ENCODE data around the gene HIP1. TPM values are rescaled to one million over a fixed set of nuclear protein-coding genes. Genes with fewer than 3 reads are reported as not detected.

HIP1 gene
- polyA plus RNA-seq, 1 of the 3 experiments (the other 2 are of a cell fraction): 11.3 TPM

GRCh38 chr7:75658369-75658768 is 80.4 kb downstream of the HIP1 start:
- Histone ChIP-seq H3K79me2 (ENCODE audit: insufficient read depth) (no peaks in the 10 kb centered on the region), H3K9me3 (no peaks in the 10 kb centered on the region), H2AFZ (ENCODE audit: low read depth) (no peak overlapping the region), H3K4me1 (ENCODE audit: control insufficient read depth in 1 of 2, insufficient read depth in 2 of 2, low read depth in 1 of 2, low read length in 1 of 2) (peaks cover 0 to 2% of the 10 kb centered on the region in 2 experiments; a peak in 1 of 4 replicates), H3F3A (replicated peaks; ENCODE audit: insufficient read depth) (no peaks in the 10 kb centered on the region), H3K4me3 (ENCODE audit: low read depth in 2 of 2, low read length in 1 of 2) (no peak overlapping the region), H3K27me3 (ENCODE audit: insufficient read depth) (no peaks in the 10 kb centered on the region), H3K4me2 (no peak overlapping the region), H3K36me3 (replicated peaks in 1 of 2; ENCODE audit: control insufficient read depth in 1 of 2, insufficient read depth in 2 of 2, low read length in 1 of 2) (no peaks in the 10 kb centered on the region), H3K27ac (ENCODE audit: low read depth in 2 of 2, low read length in 1 of 2) (no peak overlapping the region), H3K9me2 (no peaks in the 10 kb centered on the region), H4K20me1 (ENCODE audit: insufficient read depth) (no peaks in the 10 kb centered on the region), H3K9ac (no peak overlapping the region)
- 95% methylated on average over 10 of the region's 10 CpGs for WGBS (ENCODE audit: low lambda C conversion rate)
- ChIA-PET CTCF (interaction anchor here (0.7 kb wide), 1 partner anchor 9 kb away, joined by 3 read pairs; no protein-coding TSS in a partner anchor), POLR2A (interaction anchor here (0.6 kb wide), 1 partner anchor 9 kb away, joined by 4 read pairs; no protein-coding TSS in a partner anchor)
- DNase-seq: no peak
- TF ChIP-seq RFX5 (IDR thresholded peaks at IDR 0.05; ENCODE audit: low read length): no peak
- no peak for TF ChIP-seq SMC3 (IDR thresholded peaks at IDR 0.05; ENCODE audit: low read depth, low read length)
- no peak for TF ChIP-seq RCOR1 (IDR thresholded peaks at IDR 0.05; ENCODE audit: low read length)
- no peak for TF ChIP-seq CHD2 (IDR thresholded peaks at IDR 0.05; ENCODE audit: low read length, partially characterized antibody)
- no peak for TF ChIP-seq IRF3 (IDR thresholded peaks at IDR 0.05; ENCODE audit: low read depth, low read length)
- TF ChIP-seq FOSL2 (IDR thresholded peaks at IDR 0.05; ENCODE audit: borderline replicate concordance, low read depth): no peak
- no peak for TF ChIP-seq NFIC (IDR thresholded peaks at IDR 0.05; ENCODE audit: borderline replicate concordance)
- TF ChIP-seq MAX (IDR thresholded peaks at IDR 0.05; ENCODE audit: low read depth): no peak

GRCh38 chr7:75657866-75658265 is 80.9 kb downstream of the HIP1 start:
- H3F3A ChIP-seq (replicated peaks; ENCODE audit: insufficient read depth): no peaks in the 10 kb centered on the region
- H3K9me2 ChIP-seq: no peaks in the 10 kb centered on the region
- no peak overlapping the region for H3K4me3 ChIP-seq (ENCODE audit: low read depth in 2 of 2, low read length in 1 of 2)
- H4K20me1 ChIP-seq (ENCODE audit: insufficient read depth): no peaks in the 10 kb centered on the region
- TF ChIP-seq IRF3 (IDR thresholded peaks at IDR 0.05; ENCODE audit: low read depth, low read length) (no peak), POLR2AphosphoS5 (IDR thresholded peaks at IDR 0.05; ENCODE audit: low read depth, low read length) (no peak), USF1 (IDR thresholded peaks at IDR 0.05; ENCODE audit: borderline replicate concordance, low read depth) (no peak), REST (IDR thresholded peaks at IDR 0.05; ENCODE audit: low read depth, low read length) (no peak), EZH2phosphoT487 (IDR thresholded peaks at IDR 0.05; ENCODE audit: borderline replicate concordance, low read depth) (no peak), RXRA (IDR thresholded peaks at IDR 0.05; ENCODE audit: borderline replicate concordance, low read depth) (no peak), FOSL2 (IDR thresholded peaks at IDR 0.05; ENCODE audit: borderline replicate concordance, low read depth) (no peak), CHD2 (IDR thresholded peaks at IDR 0.05; ENCODE audit: low read length, partially characterized antibody) (no peak), ELF1 (IDR thresholded peaks at IDR 0.05) (no peak), FOXM1 (IDR thresholded peaks at IDR 0.05; ENCODE audit: low read depth) (no peak), PBX3 (IDR thresholded peaks at IDR 0.05) (no peak), SIN3A (IDR thresholded peaks at IDR 0.05; ENCODE audit: borderline replicate concordance, low read depth, low read length) (no peak)
- WGBS (ENCODE audit: low lambda C conversion rate): 89% methylated on average over 6 of the region's 6 CpGs
- H3K9ac ChIP-seq: no peak overlapping the region
- H3K9me3 ChIP-seq: no peaks in the 10 kb centered on the region
- no peak overlapping the region for H3K27ac ChIP-seq (ENCODE audit: low read depth in 2 of 2, low read length in 1 of 2)
- H3K4me2 ChIP-seq: no peak overlapping the region
- H3K36me3 ChIP-seq (replicated peaks in 1 of 2; ENCODE audit: control insufficient read depth in 1 of 2, insufficient read depth in 2 of 2, low read length in 1 of 2): no peaks in the 10 kb centered on the region
- no peaks in the 10 kb centered on the region for H3K79me2 ChIP-seq (ENCODE audit: insufficient read depth)
- DNase-seq: no peak
- ChIA-PET POLR2A (no interaction called here), CTCF (no interaction called here)
- no peak overlapping the region for H2AFZ ChIP-seq (ENCODE audit: low read depth)
- no peaks in the 10 kb centered on the region; a peak in 1 of 4 replicates for H3K4me1 ChIP-seq (ENCODE audit: control insufficient read depth in 1 of 2, insufficient read depth in 2 of 2, low read depth in 1 of 2, low read length in 1 of 2)
- H3K27me3 ChIP-seq (ENCODE audit: insufficient read depth): no peaks in the 10 kb centered on the region
